ENCODE results near the gene APOF. TPM values are rescaled to one million over a fixed set of nuclear protein-coding genes. Genes with fewer than 3 reads are reported as not detected.
A peak's percentile ranks its signal among the peaks of the same experiment; 100 is the strongest.

Gene APOF
- total and polyA plus RNA-seq, 9 of the 15 experiments (the other 6 are each of a cell fraction or from before 2014, with no cell fraction given) = 0.09 to 0.15 (median 0.12) TPM; not detected in 5

DNA sequence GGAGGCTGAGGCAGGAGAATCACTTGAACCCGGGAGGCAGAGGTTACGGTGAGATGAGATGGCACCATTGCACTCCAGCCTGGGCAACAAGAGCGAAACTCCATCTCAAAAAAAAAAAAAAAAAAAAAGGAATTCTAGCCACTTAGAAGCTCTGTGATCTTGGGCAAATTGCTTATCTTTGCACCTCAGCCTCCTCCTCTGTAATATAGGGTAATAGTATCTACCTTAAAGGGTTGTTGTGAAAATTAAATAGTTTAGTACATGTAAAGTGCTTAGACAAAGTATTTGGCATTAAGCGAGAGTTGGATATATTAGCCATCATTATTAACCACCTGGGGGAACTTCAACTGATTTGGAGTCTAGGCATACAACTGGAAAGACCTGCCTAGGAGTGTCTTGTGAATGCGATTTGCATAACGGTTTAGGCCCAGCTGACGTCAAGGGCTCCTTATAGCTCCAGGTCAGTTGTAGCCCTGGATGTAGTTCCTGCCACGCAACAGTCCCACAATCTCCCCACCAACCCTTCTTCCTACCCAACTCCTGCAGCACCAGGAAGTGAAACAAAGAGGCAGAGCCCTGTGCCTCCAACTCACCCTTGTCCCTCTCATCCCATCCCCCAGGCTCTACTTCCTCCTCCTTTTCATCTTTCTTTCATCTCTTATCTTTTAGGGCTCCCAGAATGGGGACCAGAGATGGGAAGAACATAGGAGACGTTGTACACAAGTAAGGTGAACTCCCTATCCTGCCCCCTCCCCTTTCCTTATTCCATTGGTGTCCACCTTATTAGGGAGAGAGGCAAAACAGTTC, 26.1 kb downstream of the APOF start (continued):
- TF ChIP-seq, protein P1, sequence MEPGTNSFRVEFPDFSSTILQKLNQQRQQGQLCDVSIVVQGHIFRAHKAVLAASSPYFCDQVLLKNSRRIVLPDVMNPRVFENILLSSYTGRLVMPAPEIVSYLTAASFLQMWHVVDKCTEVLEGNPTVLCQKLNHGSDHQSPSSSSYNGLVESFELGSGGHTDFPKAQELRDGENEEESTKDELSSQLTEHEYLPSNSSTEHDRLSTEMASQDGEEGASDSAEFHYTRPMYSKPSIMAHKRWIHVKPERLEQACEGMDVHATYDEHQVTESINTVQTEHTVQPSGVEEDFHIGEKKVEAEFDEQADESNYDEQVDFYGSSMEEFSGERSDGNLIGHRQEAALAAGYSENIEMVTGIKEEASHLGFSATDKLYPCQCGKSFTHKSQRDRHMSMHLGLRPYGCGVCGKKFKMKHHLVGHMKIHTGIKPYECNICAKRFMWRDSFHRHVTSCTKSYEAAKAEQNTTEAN (CRISPR knock-in tag; IDR thresholded peaks at IDR 0.05) = no peak
- TF ChIP-seq, protein P2, sequence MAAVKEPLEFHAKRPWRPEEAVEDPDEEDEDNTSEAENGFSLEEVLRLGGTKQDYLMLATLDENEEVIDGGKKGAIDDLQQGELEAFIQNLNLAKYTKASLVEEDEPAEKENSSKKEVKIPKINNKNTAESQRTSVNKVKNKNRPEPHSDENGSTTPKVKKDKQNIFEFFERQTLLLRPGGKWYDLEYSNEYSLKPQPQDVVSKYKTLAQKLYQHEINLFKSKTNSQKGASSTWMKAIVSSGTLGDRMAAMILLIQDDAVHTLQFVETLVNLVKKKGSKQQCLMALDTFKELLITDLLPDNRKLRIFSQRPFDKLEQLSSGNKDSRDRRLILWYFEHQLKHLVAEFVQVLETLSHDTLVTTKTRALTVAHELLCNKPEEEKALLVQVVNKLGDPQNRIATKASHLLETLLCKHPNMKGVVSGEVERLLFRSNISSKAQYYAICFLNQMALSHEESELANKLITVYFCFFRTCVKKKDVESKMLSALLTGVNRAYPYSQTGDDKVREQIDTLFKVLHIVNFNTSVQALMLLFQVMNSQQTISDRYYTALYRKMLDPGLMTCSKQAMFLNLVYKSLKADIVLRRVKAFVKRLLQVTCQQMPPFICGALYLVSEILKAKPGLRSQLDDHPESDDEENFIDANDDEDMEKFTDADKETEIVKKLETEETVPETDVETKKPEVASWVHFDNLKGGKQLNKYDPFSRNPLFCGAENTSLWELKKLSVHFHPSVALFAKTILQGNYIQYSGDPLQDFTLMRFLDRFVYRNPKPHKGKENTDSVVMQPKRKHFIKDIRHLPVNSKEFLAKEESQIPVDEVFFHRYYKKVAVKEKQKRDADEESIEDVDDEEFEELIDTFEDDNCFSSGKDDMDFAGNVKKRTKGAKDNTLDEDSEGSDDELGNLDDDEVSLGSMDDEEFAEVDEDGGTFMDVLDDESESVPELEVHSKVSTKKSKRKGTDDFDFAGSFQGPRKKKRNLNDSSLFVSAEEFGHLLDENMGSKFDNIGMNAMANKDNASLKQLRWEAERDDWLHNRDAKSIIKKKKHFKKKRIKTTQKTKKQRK (IDR thresholded peaks at IDR 0.05; ENCODE audit: borderline replicate concordance, low read depth, low read length) = no peak
- TF ChIP-seq MCM2 (IDR thresholded peaks at IDR 0.05; ENCODE audit: low read depth) (no peak), NRF1 (conservative IDR thresholded peaks at IDR 0.05 in 1 of 2, IDR thresholded peaks at IDR 0.05 in 1 of 2) (peak; percentile 54 to 63; a peak in 3 of 4 replicates), TCF7L2 (IDR thresholded peaks at IDR 0.05; ENCODE audit: low read depth, low read length) (no peak), HDGF (IDR thresholded peaks at IDR 0.05) (no peak), ETS1 (conservative IDR thresholded peaks at IDR 0.05; ENCODE audit: control insufficient read depth, low read depth, low read length) (no peak), HNRNPLL (IDR thresholded peaks at IDR 0.05; ENCODE audit: low read depth, low read length, poor library complexity, severe bottlenecking) (no peak), ZBTB8A (IDR thresholded peaks at IDR 0.05; ENCODE audit: partially characterized antibody) (no peak), RFX7 (CRISPR knock-in tag; IDR thresholded peaks at IDR 0.05) (no peak), ZNF764 (CRISPR knock-in tag; IDR thresholded peaks at IDR 0.05; ENCODE audit: low read depth) (no peak), PATZ1 (CRISPR knock-in tag; IDR thresholded peaks at IDR 0.05; ENCODE audit: borderline replicate concordance) (no peak), SMARCA4 (IDR thresholded peaks at IDR 0.05) (no peak), HNRNPL (IDR thresholded peaks at IDR 0.05; ENCODE audit: low read depth, low read length) (no peak)
- TF ChIP-seq, protein P3, sequence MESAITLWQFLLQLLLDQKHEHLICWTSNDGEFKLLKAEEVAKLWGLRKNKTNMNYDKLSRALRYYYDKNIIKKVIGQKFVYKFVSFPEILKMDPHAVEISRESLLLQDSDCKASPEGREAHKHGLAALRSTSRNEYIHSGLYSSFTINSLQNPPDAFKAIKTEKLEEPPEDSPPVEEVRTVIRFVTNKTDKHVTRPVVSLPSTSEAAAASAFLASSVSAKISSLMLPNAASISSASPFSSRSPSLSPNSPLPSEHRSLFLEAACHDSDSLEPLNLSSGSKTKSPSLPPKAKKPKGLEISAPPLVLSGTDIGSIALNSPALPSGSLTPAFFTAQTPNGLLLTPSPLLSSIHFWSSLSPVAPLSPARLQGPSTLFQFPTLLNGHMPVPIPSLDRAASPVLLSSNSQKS (CRISPR knock-in tag; IDR thresholded peaks at IDR 0.05) = no peak
- TF ChIP-seq, protein P4, sequence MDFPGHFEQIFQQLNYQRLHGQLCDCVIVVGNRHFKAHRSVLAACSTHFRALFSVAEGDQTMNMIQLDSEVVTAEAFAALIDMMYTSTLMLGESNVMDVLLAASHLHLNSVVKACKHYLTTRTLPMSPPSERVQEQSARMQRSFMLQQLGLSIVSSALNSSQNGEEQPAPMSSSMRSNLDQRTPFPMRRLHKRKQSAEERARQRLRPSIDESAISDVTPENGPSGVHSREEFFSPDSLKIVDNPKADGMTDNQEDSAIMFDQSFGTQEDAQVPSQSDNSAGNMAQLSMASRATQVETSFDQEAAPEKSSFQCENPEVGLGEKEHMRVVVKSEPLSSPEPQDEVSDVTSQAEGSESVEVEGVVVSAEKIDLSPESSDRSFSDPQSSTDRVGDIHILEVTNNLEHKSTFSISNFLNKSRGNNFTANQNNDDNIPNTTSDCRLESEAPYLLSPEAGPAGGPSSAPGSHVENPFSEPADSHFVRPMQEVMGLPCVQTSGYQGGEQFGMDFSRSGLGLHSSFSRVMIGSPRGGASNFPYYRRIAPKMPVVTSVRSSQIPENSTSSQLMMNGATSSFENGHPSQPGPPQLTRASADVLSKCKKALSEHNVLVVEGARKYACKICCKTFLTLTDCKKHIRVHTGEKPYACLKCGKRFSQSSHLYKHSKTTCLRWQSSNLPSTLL (IDR thresholded peaks at IDR 0.05) = 0 out of 2 replicates have a peak, but pooled peaks have one; percentile 18

All from K562 (cell line).